HG03354 (cell line): ENCODE measurements around the gene IFT122.

Experiments used
- ATAC-seq: cut with Tn5 transposase; IDR thresholded peaks from one replicate; pipeline ENCODE4 v1.9.1; 2021; ENCODE audit warnings: mild to moderate bottlenecking; ENCODE audit not compliant: unreplicated experiment, poor library complexity, severe bottlenecking

Gene IFT122

GRCh38 chr3:129548104-129548965 lies 108.3 kb downstream of the IFT122 start:
- ATAC-seq, result no peak

- no peak for ATAC-seq
These were observed 109.2 kb downstream of the IFT122 start for GRCh38 chr3:129549006-129549800.

- no peak for ATAC-seq
These were observed 109.8 kb downstream of the IFT122 start for GRCh38 chr3:129549805-129550204.

GRCh38 chr3:129552287-129553050 lies 112.4 kb downstream of the IFT122 start:
- ATAC-seq, result no peak

- no peak for ATAC-seq
These were observed 113.1 kb downstream of the IFT122 start for GRCh38 chr3:129553171-129553570.

GRCh38 chr3:129553719-129554118 lies 113.7 kb downstream of the IFT122 start:
- ATAC-seq, result no peak

GRCh38 chr3:129554356-129555152 lies 114.5 kb downstream of the IFT122 start:
- no peak for ATAC-seq

GRCh38 chr3:129555153-129555550 lies 115.1 kb downstream of the IFT122 start:
- ATAC-seq, result no peak

GRCh38 chr3:129555616-129556357 lies 115.8 kb downstream of the IFT122 start:
- no peak for ATAC-seq

GRCh38 chr3:129556358-129556695 lies 116.3 kb downstream of the IFT122 start:
- no peak for ATAC-seq

GRCh38 chr3:129556890-129557547 lies 117.0 kb downstream of the IFT122 start:
- ATAC-seq, result no peak

- no peak for ATAC-seq
These were observed 117.5 kb downstream of the IFT122 start for GRCh38 chr3:129557548-129557894.

GRCh38 chr3:129558081-129558771 lies 118.2 kb downstream of the IFT122 start:
- peak; percentile 36 for ATAC-seq

- peak; percentile 72 for ATAC-seq
These were observed 118.9 kb downstream of the IFT122 start for GRCh38 chr3:129558772-129559564.

- ATAC-seq, result no peak
These were observed 119.6 kb downstream of the IFT122 start for GRCh38 chr3:129559565-129560079.

GRCh38 chr3:129560269-129560787 lies 120.3 kb downstream of the IFT122 start:
- ATAC-seq, result no peak
